Gastroesophageal sphincter (tissue), 3 donors: ENCODE measurements around the gene MRPL44.

Source experiments
- EP300 ChIP-seq: sonication (generic); formaldehyde crosslinking; IDR thresholded peaks from one replicate; pipeline ENCODE4 v1.6.1; 2017; ENCODE audit warnings: antibody characterized with exemption, mild to moderate bottlenecking
- POLR2A ChIP-seq, 2 donors: fragments of 450-650 bp; IDR thresholded peaks; one replicate each; pipeline ENCODE4 v1.6.1; 2017; ENCODE audit warnings: antibody characterized with exemption in 2 of 2, mild to moderate bottlenecking in 2 of 2, moderate library complexity in 1 of 2
- POLR2AphosphoS5 ChIP-seq: sonication (generic); formaldehyde crosslinking; IDR thresholded peaks from one replicate; pipeline ENCODE4 v1.6.1; 2017; ENCODE audit warnings: antibody characterized with exemption
- TF ChIP-seq, protein P1 (sequence below), 4 experiments: fragments of 200-600 bp in 2 of 4; fragments of 450-650 bp in 2 of 4; sonication (generic) in 1 of 4; IDR thresholded peaks; one replicate each; pipeline ENCODE4 v1.5.1; 2017 to 2019; ENCODE audit warnings: antibody characterized with exemption in 4 of 4, mild to moderate bottlenecking in 2 of 4, moderate library complexity in 2 of 4

DNA sequence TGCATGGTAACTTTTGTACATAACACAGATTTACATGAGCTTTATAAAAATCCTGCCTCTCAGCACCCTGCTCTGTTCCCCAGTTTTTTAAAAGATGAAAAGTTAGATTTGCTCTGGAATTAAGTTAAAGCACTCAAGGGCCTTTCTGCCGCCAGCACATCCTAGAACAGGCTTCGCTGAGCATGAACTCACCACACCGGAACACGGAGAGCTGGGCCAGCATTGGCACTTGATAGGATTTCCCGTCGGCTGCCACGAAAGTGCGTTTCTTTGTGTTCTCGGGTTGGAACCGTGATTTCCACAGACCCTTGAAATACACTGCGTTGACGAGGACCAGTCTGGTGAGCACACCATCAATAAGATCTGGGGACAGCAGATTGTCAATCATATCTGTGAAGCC lies 34.3 kb downstream of the MRPL44 start:
- TF ChIP-seq, protein P1, sequence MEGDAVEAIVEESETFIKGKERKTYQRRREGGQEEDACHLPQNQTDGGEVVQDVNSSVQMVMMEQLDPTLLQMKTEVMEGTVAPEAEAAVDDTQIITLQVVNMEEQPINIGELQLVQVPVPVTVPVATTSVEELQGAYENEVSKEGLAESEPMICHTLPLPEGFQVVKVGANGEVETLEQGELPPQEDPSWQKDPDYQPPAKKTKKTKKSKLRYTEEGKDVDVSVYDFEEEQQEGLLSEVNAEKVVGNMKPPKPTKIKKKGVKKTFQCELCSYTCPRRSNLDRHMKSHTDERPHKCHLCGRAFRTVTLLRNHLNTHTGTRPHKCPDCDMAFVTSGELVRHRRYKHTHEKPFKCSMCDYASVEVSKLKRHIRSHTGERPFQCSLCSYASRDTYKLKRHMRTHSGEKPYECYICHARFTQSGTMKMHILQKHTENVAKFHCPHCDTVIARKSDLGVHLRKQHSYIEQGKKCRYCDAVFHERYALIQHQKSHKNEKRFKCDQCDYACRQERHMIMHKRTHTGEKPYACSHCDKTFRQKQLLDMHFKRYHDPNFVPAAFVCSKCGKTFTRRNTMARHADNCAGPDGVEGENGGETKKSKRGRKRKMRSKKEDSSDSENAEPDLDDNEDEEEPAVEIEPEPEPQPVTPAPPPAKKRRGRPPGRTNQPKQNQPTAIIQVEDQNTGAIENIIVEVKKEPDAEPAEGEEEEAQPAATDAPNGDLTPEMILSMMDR (IDR thresholded peaks at IDR 0.05) = no peak
- TF ChIP-seq POLR2A (IDR thresholded peaks at IDR 0.05) (no peak), EP300 (no peak), POLR2AphosphoS5 (no peak)
